Measurements from ENCODE around the gene FIG4.
A peak's percentile ranks its signal among the peaks of the same experiment; 100 is the strongest.

FIG4 gene

DNA sequence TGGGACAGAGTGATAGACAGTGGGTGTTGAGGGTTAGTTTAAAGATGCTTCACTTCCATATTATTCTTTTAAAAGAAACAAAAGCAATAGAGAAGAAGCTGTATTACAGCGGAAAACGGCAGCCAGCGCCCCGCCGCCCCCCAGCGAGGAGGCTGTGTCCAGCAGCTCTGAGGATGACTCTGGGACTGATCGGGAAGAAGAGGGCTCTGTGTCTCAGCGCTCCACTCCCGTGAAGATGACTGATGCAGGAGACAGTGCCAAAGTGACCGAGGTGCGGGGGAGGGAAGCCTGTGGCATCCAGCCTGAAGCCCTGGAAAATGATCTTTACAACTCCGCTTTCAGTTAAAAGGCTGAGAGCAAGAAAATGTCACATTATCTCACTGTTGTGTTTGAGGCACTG lies 100.2 kb downstream of the FIG4 start:
- no peak for TF ChIP-seq BACH2 (CRISPR knock-in tag; IDR thresholded peaks at IDR 0.05; ENCODE audit: borderline replicate concordance)
- peak; percentile 29; the same call in 1 of the 2 replicates for TF ChIP-seq ISL1 (CRISPR knock-in tag; IDR thresholded peaks at IDR 0.05)
- no peak for ATAC-seq

DNA sequence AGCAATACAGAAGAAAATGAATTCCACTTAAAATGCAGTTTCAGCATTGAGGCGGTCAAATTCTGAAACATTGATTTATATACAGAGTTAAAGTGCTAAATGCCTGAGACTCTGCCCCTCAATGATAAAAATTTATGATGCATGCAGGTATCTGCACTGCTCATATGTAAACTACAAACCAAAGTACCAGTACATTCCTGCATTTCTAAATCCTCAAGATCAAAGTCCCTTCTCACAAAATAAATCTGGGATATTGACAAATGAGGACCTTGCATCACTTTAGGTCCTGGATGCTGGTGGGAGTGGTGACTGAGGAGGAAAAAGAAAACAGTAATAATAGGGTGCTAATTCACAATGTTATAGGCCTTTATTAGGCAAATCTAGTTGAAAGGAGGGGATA lies 101.9 kb downstream of the FIG4 start:
- no peak for ATAC-seq
- TF ChIP-seq ZNF8 (CRISPR knock-in tag; IDR thresholded peaks at IDR 0.05), result no peak
- no peak for TF ChIP-seq ZNF565 (CRISPR knock-in tag; conservative IDR thresholded peaks at IDR 0.05; ENCODE audit: low read depth)
- no peak for TF ChIP-seq CSDC2 (CRISPR knock-in tag; IDR thresholded peaks at IDR 0.05)
- TF ChIP-seq, protein P1, sequence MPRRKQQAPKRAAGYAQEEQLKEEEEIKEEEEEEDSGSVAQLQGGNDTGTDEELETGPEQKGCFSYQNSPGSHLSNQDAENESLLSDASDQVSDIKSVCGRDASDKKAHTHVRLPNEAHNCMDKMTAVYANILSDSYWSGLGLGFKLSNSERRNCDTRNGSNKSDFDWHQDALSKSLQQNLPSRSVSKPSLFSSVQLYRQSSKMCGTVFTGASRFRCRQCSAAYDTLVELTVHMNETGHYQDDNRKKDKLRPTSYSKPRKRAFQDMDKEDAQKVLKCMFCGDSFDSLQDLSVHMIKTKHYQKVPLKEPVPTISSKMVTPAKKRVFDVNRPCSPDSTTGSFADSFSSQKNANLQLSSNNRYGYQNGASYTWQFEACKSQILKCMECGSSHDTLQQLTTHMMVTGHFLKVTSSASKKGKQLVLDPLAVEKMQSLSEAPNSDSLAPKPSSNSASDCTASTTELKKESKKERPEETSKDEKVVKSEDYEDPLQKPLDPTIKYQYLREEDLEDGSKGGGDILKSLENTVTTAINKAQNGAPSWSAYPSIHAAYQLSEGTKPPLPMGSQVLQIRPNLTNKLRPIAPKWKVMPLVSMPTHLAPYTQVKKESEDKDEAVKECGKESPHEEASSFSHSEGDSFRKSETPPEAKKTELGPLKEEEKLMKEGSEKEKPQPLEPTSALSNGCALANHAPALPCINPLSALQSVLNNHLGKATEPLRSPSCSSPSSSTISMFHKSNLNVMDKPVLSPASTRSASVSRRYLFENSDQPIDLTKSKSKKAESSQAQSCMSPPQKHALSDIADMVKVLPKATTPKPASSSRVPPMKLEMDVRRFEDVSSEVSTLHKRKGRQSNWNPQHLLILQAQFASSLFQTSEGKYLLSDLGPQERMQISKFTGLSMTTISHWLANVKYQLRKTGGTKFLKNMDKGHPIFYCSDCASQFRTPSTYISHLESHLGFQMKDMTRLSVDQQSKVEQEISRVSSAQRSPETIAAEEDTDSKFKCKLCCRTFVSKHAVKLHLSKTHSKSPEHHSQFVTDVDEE (CRISPR knock-in tag; IDR thresholded peaks at IDR 0.05), result no peak
- no peak for TF ChIP-seq ZNF70 (CRISPR knock-in tag; IDR thresholded peaks at IDR 0.05)
- TF ChIP-seq PPARA (CRISPR knock-in tag; IDR thresholded peaks at IDR 0.05; ENCODE audit: borderline replicate concordance), result no peak
- TF ChIP-seq, protein P2, sequence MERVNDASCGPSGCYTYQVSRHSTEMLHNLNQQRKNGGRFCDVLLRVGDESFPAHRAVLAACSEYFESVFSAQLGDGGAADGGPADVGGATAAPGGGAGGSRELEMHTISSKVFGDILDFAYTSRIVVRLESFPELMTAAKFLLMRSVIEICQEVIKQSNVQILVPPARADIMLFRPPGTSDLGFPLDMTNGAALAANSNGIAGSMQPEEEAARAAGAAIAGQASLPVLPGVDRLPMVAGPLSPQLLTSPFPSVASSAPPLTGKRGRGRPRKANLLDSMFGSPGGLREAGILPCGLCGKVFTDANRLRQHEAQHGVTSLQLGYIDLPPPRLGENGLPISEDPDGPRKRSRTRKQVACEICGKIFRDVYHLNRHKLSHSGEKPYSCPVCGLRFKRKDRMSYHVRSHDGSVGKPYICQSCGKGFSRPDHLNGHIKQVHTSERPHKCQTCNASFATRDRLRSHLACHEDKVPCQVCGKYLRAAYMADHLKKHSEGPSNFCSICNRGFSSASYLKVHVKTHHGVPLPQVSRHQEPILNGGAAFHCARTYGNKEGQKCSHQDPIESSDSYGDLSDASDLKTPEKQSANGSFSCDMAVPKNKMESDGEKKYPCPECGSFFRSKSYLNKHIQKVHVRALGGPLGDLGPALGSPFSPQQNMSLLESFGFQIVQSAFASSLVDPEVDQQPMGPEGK (CRISPR knock-in tag; IDR thresholded peaks at IDR 0.05; ENCODE audit: borderline replicate concordance), result no peak

DNA sequence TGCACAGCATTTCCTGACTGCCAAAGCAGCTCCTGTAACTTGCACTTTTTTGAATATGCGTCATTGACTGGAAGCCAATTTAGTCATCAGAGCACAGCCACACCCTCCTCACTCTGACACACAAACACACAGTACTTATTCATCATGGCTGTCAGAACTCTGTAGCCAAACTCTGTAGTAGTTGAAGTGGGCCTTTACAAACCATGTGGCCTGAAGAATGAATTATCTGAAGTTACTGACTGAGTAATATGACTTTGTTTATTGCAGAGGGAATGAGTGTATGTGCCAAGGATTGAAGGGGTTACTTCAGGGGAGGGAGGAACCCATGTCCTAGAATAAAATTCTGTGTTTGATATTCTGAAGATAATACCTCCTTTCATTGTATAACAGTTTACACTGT lies 102.7 kb downstream of the FIG4 start:
- TF ChIP-seq TOX (CRISPR knock-in tag; IDR thresholded peaks at IDR 0.05; ENCODE audit: borderline replicate concordance) (no peak; the same call in 1 of the 2 replicates), ZC3H10 (CRISPR knock-in tag; IDR thresholded peaks at IDR 0.05) (no peak), ESRRG (CRISPR knock-in tag; IDR thresholded peaks at IDR 0.05) (no peak), BACH2 (CRISPR knock-in tag; IDR thresholded peaks at IDR 0.05; ENCODE audit: borderline replicate concordance) (no peak), ISL1 (CRISPR knock-in tag; IDR thresholded peaks at IDR 0.05) (peak; percentile 76), RARB (CRISPR knock-in tag; IDR thresholded peaks at IDR 0.05) (no peak)
- TF ChIP-seq, protein P1 (CRISPR knock-in tag; IDR thresholded peaks at IDR 0.05), result 0 out of 2 replicates have a peak, but pooled peaks have one; percentile 9
- peak; percentile 78 for ATAC-seq

DNA sequence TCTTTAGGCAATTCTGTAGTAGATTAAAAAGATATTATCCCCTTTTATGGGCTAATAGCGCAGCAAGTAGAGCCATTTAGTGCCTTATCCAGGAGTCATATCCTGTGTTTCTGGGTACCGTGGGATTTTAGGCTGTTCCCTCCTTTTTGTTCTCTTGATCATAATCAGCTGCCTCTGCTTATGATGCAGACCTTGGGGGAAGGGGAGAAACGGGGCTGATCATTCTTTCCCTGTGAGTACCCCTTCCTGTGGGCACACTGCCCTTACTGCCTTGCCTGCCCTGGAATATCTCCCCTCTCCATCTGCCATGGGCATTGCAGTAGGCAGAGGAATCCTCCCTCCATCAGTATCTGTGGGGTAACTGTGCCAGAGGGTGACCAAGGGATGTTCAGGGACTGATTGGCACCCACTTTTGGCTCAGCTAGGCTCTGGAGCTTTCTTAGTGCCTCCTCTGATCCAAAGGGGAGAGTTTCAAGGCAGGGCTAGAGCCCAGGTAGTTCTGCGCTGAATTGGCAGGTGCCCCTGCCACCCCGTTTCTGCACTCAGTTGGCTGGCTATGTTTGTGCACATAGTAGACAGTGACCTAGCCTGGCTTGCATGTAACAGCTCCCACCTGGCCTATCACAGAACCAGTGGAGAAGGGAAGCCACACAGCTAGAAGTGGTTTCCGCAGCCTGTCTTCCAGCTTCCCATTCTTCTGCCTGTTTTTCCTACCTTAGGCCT lies 103.3 kb downstream of the FIG4 start:
- ATAC-seq, result peak; percentile 58
- TF ChIP-seq TCF4 (CRISPR knock-in tag; IDR thresholded peaks at IDR 0.05; ENCODE audit: borderline replicate concordance), result no peak
- no peak for TF ChIP-seq ZFP30 (CRISPR knock-in tag; IDR thresholded peaks at IDR 0.05)
- TF ChIP-seq, protein P3, sequence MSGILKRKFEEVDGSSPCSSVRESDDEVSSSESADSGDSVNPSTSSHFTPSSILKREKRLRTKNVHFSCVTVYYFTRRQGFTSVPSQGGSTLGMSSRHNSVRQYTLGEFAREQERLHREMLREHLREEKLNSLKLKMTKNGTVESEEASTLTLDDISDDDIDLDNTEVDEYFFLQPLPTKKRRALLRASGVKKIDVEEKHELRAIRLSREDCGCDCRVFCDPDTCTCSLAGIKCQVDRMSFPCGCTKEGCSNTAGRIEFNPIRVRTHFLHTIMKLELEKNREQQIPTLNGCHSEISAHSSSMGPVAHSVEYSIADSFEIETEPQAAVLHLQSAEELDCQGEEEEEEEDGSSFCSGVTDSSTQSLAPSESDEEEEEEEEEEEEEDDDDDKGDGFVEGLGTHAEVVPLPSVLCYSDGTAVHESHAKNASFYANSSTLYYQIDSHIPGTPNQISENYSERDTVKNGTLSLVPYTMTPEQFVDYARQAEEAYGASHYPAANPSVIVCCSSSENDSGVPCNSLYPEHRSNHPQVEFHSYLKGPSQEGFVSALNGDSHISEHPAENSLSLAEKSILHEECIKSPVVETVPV (CRISPR knock-in tag; IDR thresholded peaks at IDR 0.05), result no peak
- TF ChIP-seq, protein P2 (CRISPR knock-in tag; IDR thresholded peaks at IDR 0.05; ENCODE audit: borderline replicate concordance), result no peak
- TF ChIP-seq OSR1 (CRISPR knock-in tag; IDR thresholded peaks at IDR 0.05), result no peak
- TF ChIP-seq ISL1 (CRISPR knock-in tag; IDR thresholded peaks at IDR 0.05), result no peak
- no peak for TF ChIP-seq GLIS3 (CRISPR knock-in tag; IDR thresholded peaks at IDR 0.05)
- TF ChIP-seq ESRRG (CRISPR knock-in tag; IDR thresholded peaks at IDR 0.05), result no peak
- no peak for TF ChIP-seq BACH2 (CRISPR knock-in tag; IDR thresholded peaks at IDR 0.05; ENCODE audit: borderline replicate concordance)
- no peak for TF ChIP-seq TOX (CRISPR knock-in tag; IDR thresholded peaks at IDR 0.05; ENCODE audit: borderline replicate concordance)
